ENCODE measurements around the gene DDX11.
"Not testable (repeated sequence)": the region's sequence is repeated elsewhere in the genome, so short reads cannot be mapped to it uniquely, and the experiment has no call there.

DDX11 gene

GRCh38 chr12:31117203-31118011, 43.7 kb downstream of the DDX11 start:
- in situ Hi-C loops (cut with MboI; ENCODE audit: low pct_unique_long_range_greater_than_20kb, low sequenced_read_pairs): no loop called here

GRCh38 chr12:31118347-31119191, 44.9 kb downstream of the DDX11 start:
- in situ Hi-C loops (cut with MboI; ENCODE audit: low pct_unique_long_range_greater_than_20kb, low sequenced_read_pairs): no loop called here
- DNase-seq: peak; percentile 74

More at GRCh38 chr12:31117203-31118011, 43.7 kb downstream of the DDX11 start:
- DNase-seq: peak; percentile 63

GRCh38 chr12:31119192-31119802, 45.6 kb downstream of the DDX11 start:
- in situ Hi-C loops (cut with MboI; ENCODE audit: low pct_unique_long_range_greater_than_20kb, low sequenced_read_pairs): no loop called here
- DNase-seq: no peak

- in situ Hi-C loops (cut with MboI; ENCODE audit: low pct_unique_long_range_greater_than_20kb, low sequenced_read_pairs): no loop called here
- no peak for DNase-seq
These were observed 46.1 kb downstream of the DDX11 start for GRCh38 chr12:31119803-31120211.

- in situ Hi-C loops (cut with MboI; ENCODE audit: low pct_unique_long_range_greater_than_20kb, low sequenced_read_pairs): no loop called here
- no peak for DNase-seq
These were observed 46.8 kb downstream of the DDX11 start for GRCh38 chr12:31120392-31121008.

- in situ Hi-C loops (cut with MboI; ENCODE audit: low pct_unique_long_range_greater_than_20kb, low sequenced_read_pairs): not testable (repeated sequence)
These were observed 47.5 kb downstream of the DDX11 start for GRCh38 chr12:31121022-31121728.

GRCh38 chr12:31122481-31122880, 48.8 kb downstream of the DDX11 start:
- in situ Hi-C loops (cut with MboI; ENCODE audit: low pct_unique_long_range_greater_than_20kb, low sequenced_read_pairs): no loop called here

More at GRCh38 chr12:31121022-31121728, 47.5 kb downstream of the DDX11 start:
- DNase-seq: not testable (repeated sequence)

GRCh38 chr12:31124158-31124557, 50.5 kb downstream of the DDX11 start:
- DNase-seq; in situ Hi-C loops (cut with MboI; ENCODE audit: low pct_unique_long_range_greater_than_20kb, low sequenced_read_pairs): not testable (repeated sequence)

More at GRCh38 chr12:31122481-31122880, 48.8 kb downstream of the DDX11 start:
- DNase-seq: no peak

GRCh38 chr12:31125171-31125570, 51.5 kb downstream of the DDX11 start:
- in situ Hi-C loops (cut with MboI; ENCODE audit: low pct_unique_long_range_greater_than_20kb, low sequenced_read_pairs); DNase-seq: not testable (repeated sequence)

- DNase-seq; in situ Hi-C loops (cut with MboI; ENCODE audit: low pct_unique_long_range_greater_than_20kb, low sequenced_read_pairs): not testable (repeated sequence)
These were observed 53.7 kb downstream of the DDX11 start for GRCh38 chr12:31127209-31127848.

GRCh38 chr12:31136581-31136980, 62.9 kb downstream of the DDX11 start:
- DNase-seq; in situ Hi-C loops (cut with MboI; ENCODE audit: low pct_unique_long_range_greater_than_20kb, low sequenced_read_pairs): not testable (repeated sequence)

- DNase-seq; in situ Hi-C loops (cut with MboI; ENCODE audit: low pct_unique_long_range_greater_than_20kb, low sequenced_read_pairs): not testable (repeated sequence)
These were observed 71.1 kb downstream of the DDX11 start for GRCh38 chr12:31144768-31145167.

GRCh38 chr12:31145296-31145695, 71.6 kb downstream of the DDX11 start:
- DNase-seq; in situ Hi-C loops (cut with MboI; ENCODE audit: low pct_unique_long_range_greater_than_20kb, low sequenced_read_pairs): not testable (repeated sequence)

- DNase-seq; in situ Hi-C loops (cut with MboI; ENCODE audit: low pct_unique_long_range_greater_than_20kb, low sequenced_read_pairs): not testable (repeated sequence)
These were observed 73.8 kb downstream of the DDX11 start for GRCh38 chr12:31147415-31147814.

- in situ Hi-C loops (cut with MboI; ENCODE audit: low pct_unique_long_range_greater_than_20kb, low sequenced_read_pairs); DNase-seq: not testable (repeated sequence)
These were observed 77.1 kb downstream of the DDX11 start for GRCh38 chr12:31150766-31151165.
